Activated CD4-positive, alpha-beta T cell treated with anti-CD3 and anti-CD28 coated beads, Interleukin-2, amount 50 U/mL, for 48 hours (primary cell): ENCODE measurements around the gene TPSG1.
"Not testable (repeated sequence)": the region's sequence is repeated elsewhere in the genome, so short reads cannot be mapped to it uniquely, and the experiment has no call there.

ENCODE experiments used
- DNase-seq, 2 experiments: peaks; one replicate each; pipeline ENCODE4 v3.0.0-alpha.2; 2020

The TPSG1 gene

DNA sequence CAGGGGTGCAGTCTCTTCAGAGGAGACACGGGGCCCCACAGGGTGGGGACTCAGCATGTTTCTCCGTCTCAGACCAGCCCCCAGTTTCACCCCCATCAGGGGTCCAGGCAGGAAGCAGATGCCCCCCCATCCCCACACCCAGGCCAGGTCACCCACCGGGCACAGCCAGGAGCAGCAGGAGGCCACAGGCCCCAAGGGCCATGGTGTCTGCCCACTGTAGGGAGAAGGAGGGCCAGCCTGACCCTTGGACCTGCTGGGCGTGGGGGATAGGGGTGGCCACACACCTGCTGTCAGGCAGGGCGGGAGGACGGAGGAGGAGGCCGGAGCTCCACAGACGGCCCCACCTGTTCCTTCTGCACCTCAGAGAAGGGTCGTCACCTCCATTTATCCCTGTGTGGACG is at the start of gene TPSG1:
Gene TPSG1, minus strand, starts transcription at position 218 of the 401 bp plus-strand sequence. Its CDS starts 16 bp downstream, at position 202.
- no peak for DNase-seq

DNA sequence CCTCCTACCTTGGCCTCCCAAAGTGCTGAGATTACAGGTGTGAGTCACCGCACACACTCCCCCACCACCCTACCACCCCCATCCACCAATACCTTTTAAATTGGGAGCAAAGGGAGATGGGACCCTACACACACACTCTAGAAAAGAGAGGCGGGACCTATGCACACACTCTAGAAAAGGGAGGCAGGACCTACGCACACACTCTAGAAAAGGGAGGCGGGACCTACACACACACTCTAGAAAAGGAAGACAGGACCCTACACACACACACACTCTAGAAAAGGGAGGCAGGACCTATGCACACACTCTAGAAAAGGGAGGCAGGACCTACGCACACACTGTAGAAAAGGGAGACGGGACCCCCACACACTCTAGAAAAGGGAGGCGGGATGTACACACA is 49.7 kb upstream of the TPSG1 start:
- no peak for DNase-seq

DNA sequence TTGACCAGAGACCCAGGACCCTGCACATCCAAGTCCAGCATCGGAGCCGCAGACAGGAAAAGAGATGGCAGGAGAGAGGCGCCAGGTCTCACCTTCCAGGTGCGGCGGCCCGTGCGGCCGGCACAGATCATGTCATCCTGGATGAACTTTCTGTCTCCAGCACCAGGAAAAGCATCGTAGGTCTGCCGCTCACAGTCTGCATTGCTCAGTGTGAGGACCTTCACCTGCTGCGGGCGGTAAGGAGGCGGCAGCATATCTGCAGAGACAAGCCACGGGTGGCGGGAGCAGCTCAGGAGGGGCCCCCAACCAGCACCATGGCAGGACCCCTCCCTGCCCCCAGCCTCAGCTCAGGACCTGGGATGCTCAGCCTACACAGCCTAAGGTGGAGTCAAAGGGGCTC is 48.7 kb upstream of the TPSG1 start:
- DNase-seq = no peak

DNA sequence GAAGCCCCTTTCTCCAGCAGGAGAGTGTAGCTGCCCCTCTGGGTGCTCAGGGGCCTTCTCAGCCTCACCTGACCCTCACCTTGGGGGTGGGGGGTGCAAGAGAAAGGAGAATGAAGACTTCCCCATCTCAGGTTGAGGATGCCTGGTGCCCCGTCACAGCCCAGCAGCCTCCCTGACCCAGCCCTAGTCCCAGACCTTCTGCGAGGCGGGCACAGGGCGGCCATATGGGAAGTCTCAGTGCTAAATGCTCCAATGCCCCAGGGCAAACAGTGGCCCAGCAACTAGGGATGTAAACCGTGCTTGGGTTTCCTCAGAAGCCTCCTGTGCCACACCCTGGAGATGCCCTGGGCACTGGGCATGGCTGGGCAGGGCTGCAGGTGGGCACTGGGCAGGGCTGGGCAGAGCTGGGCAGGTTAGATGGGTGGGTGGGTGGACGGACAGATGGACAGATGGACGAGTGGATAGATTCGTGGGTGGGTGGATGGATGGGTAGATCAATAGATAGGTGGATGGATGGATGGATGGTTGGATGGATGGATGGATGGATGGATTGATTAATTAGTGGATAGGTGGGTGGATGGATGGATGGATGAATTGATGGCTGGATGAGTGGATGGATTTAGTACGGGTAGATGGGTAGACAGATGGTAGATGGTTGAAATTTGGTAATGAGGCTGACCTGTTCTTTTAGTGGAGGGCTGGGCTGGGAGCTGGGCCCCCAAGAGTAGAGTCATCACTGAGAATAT is 47.6 kb upstream of the TPSG1 start:
- no peak for DNase-seq

DNA sequence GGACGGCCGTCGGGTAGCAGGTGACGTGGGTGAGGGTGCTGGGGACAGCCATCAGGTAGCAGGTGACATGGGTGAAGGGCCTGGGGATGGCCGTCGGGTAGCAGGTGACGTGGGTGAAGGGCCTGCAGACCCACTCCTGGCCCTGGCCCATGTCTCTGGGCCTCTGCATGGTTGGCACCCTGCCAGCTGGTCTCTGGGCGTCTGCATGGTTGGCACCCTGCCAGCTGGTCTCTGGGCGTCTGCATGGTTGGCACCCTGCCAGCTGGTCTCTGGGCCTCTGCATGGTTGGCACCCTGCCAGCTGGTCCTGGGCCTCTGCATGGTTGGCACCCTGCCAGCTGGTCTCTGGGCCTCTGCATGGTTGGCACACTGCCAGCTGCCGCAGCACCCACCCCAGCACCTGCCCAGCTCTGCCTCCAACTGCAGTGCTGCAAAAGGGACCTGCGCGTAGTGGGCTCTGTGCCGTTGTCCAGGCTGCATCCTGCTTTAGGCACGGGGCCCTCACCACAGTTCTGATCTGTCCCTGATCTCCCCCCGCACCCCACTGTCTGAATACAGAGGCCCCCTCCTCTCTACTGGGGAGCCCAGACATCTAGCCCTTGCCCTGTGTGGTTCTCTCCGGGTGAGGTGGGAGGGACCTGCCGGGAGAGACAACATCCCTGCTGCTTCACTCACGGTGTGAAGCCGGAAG is 46.8 kb upstream of the TPSG1 start:
- not testable (repeated sequence) for DNase-seq

DNA sequence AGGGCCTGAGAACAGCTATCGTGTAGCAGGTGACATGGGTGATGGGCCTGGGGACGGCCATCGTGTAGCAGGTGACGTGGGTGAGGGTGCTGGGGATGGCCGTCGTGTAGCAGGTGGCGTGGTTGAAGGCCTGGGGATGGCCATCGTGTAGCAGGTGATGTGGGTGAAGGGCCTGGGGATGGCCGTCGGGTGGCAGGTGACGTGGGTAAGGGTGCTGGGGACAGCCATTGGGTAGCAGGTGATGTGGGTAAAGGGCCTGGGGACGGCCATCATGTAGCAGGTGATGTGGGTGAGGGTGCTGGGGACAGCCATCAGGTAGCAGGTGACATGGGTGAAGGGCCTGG is 46.3 kb upstream of the TPSG1 start:
- no peak for DNase-seq

DNA sequence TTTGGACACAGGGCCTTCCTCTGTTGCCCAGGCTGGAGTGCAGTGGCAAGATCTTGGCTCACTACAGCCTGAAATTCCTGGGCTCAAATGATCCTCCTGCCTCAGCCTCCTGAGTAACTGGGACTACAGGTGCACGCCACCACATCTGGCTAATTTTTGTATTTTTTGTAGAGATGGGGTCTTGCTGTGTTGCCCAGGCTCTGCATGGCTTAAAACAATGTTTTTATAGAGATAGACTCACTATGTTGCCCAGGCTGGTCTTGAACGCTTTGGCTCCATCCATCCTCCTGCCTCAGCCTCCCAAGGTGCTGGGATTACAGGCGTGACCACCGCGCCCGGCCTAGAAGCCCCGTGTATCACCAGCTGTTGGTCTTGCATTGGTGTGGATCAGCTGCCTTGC is 44.4 kb upstream of the TPSG1 start:
- not testable (repeated sequence) for DNase-seq

DNA sequence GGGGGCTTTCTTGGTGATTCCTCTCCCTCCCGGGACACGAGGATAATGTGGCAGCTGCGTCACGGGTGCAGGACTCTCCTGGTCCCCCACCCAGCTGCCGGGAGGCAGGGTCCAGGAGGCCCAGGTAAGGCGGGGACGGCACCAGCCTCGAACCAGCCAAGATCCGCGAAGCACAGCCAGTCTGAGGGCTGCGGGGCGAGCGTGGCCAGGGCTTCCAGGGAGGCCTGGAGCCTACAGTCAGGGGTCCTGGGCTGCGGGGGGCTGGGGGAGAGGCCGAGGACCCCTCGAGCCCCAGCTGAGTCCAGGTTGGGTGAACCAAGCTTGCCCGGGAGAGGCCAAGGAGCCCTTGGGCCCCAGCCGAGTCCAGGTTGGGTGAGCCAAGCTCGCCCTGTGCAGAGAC is 40.8 kb upstream of the TPSG1 start:
- no peak for DNase-seq

DNA sequence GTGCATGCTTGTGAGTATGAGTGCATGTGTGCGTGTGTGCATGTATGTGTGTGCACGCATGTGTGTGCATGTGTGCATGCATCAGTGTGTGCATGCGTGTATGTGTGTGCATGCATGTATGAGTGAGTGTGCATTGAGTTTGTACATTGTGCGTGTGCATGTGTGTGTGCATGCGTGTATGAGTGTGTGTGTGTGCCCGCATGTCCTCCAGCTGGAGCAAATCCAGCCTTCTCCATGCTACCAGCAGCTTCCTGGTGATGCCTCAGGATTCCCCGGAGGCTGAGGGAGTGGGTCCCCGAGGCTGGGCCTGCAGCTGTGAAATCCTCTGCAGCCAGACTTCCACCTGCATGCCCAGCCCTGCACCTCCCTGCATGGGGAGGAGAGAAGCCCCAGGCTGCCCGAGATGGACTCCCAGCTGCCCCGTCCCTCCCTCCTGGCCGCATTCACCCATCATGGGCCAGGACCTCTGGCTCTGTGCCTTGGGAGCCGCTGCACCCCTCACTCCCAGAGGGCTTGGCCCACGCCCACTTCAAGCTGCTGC is 40.1 kb upstream of the TPSG1 start:
- no peak for DNase-seq

DNA sequence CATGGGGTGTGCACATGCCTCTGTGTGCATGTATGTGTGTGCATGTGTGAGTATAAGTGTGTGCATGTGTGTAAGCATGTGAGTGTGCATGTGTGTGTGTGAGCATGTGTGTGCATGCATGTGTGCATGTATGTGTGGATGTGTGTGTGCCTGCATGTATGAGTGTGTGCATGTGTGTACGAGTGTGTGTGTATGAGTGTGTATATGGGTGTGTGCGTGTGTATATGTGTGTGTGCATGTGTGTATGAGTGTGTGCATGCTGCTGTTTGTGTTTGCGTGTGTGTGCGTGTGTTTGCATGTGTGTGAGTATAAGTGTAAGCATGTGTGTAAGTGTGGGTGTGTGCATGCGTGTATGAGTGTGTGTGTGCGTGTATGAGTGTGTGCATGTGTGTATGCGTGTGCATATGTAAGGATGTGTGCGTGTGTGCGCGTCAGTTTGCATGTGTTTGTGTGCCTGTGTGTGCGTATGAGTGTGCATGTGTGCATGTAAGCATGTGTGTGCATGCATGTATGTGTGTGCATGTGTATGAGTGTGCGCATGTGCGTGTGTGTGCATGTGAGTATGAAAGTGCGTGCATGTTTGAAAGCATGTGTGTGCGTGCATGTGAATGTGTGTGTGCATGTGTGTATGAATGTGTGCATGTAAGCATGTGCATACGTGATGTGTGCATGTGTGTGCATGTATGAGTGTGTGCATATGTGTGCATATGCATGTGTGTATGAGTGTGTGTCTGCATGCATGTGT is 39.4 kb upstream of the TPSG1 start:
- DNase-seq = no peak

DNA sequence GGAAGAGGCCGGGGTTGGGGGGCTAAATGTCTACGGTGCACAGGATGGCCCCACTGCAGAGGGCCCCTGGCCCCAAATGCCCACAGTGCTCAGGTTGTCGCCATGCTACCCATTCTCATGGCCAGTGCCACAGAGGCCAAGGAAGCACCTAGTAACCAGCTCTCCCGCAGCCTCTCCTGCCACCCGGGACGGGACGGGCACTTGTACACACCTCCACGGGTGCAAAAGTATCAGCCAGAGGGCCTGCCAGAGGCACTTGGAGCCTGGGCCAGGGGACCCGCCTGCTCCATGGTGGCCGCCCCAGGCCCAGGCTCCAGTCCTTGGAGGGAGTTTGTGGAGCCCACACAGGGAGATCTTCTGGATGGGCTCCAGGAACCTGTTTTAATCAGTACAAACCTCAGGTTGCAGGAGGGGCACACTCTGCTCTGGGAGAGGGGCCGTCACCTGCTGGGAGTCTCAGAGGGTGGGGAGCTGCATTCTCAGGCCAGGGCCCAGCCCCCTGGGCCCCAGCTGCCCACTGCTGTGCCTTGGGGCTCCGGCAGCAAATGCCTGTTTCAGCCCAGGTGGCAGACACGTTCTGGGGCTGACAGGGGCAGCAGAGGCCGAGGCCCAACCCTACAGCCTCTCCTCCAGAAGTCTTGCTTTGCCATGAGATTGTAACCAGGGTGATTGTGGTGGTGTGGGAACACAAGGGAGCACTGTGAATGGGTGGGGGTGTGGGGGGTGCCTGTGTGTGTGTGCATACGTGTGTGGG is 38.7 kb upstream of the TPSG1 start:
- no peak for DNase-seq

DNA sequence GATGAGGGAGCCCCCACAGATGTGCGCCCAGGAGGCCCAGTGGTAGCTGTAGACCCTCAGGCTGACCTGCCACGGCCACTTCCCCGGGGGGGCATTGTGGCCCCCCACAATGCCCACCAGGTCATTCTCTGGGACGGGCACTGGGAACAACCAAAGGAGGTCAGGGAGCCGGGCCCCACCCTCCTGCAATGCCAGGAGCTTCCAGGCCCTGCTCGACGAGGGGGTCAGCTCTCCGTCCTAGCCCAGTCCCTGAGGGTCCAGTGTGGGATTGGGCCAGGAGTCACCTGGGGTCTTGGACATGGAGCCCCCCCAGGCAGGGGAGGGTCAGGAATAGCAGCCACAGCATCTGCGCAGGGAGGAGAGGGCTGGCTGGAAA is 37.8 kb upstream of the TPSG1 start:
- DNase-seq = no peak

DNA sequence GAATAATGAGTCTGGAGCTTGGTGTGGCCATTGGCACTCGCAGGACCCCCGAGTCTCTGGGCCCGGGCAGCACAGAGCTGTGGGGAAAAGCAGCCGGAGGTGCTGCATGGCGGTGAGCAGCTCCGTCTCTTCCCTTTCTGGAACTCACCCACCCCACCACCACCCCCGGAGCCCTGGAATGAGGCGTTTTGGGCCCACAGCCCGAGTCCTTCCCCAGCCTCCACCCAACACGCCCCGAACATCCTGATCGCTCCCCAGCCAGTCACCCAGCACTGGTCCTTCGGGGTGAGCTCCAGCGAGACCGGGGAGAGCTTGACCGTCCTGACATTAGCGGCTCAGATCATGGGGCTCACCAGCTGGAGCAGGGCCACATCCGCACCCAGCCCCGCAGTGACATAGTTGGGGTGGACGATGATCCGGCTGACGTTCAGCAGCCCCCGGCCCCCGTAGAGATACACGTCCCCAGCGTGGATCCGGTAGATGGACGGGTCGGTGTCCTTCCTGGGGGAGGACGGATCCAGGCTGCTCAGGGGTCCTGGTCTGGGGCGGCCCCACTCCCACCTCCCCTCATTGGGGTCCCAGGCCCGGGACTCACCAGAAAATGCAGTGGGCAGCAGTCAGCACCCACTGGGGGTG is 37.3 kb upstream of the TPSG1 start:
- DNase-seq = no peak

DNA sequence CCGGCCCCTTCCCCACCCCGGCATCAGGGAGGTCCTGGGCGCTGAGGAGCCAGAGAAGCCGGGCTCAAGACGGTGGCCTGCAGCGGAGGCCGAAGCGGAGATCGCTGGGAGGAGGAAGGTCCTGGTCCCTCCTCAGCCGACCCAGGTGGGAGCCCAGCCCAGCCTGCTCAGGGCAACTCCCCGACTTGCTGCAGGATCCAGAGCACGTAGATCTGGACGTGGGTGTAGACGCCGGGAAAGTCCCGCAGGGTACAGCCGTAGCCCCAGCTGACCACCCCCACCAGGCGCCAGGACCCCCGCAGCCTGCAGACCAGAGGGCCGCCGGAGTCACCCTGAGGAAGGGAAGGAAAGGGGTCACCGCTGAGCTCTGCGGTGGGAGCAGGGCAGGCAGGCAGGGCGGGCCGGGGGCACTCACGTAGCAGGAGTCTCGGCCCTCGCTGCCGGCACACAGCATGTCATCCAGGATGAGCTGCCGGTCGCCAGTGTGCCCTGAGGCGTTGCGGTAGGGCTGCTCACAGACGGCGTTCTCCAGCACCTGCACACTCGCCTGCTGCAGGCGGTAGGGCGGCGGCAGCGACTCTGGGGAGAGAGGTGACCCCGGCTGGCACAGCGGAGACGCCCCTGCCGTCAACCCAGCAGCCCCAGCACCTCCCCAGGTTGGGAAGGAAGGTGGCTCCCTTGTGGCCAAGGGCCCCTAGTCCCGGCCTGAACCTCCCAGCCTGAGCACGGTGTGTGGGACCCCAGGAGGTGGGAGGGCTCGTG is 36.2 kb upstream of the TPSG1 start:
- DNase-seq = peak in 1 of 2 experiments; percentile 12

DNA sequence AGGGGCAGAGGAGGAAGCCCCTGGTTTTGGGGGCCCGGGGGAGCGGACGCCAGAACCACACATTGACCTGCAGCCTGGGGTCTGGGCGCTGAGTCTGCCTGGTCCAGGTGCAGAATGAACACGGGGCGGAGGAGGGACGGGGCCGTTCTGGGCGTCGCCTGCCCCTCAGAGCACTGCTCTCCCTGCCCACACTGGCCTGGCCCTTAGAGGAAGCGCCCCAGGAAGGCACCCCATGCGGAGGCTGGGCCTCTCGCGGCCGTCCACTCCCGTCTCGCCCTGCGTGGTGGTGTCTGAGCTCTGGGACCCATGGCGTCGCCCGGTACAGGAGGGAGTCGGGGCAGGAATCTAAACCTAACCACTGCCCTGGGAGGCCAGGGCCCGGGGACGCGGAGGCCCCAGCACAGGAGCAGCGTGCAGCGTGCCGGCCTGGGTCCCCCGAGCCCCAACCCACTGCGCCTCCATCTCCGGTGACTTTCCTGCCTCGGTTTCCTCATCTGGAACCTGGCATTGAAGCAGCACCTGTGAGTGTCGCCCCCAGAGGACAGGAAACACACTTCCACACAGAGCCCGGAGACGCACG is 35.1 kb upstream of the TPSG1 start:
- DNase-seq = no peak

DNA sequence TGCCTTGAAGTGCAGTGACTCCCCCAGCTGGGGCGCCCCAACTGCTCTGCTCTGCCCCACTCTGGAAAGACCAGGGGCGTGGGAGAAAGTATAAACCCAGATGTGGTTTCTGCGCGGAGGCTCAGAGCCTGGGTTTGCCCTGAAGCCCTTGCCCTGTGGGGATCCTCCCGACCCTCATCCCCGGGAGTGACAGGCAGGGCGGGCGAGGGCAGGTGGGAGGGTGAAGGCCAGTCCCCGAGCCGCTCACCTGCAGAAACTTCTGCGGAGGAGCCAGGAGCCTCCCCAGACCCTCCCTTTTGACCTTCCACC is 34.6 kb upstream of the TPSG1 start:
- DNase-seq = no peak

DNA sequence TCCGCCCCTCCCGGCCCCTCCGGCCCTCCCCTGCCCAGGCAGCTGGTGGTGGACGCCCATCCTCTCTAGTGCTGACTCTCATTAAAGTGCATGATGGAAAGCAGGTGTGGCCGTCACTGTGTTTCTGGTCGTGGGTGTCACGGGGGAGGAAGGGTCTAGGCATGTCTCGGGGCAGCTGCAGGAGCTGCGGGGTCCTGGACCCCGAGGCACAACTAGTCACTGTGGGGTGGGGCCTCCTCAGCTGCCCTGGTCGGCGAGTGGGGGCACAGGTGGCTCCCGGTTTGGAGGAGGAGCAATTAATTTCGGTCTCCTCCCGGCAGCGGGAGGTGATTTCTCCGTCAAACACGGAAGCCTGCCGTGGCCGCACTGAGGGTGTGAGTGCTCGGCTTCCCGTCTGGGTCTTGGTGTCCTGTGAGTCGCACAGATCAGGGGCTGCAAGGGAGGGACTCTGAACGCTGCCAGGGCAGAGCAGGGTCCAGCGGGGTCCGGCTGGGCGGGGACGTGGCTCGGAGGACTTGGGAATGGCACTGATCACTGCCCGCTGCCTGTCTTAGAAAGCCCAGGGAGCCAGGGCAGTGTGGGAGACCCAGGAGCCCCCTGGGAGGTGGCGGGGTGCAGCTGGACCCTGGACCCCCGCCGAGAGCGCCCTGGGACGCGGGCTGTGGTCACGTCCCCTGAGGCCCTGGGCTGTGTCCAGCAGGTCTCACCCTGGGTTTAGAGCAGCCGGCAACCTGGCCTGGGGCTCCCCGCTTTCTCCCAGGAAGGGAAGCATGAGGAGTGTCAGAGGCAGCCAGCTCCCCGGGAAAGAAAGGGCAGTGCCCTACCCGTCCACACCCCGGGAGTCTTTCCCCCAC is 34.1 kb upstream of the TPSG1 start:
- no peak for DNase-seq

DNA sequence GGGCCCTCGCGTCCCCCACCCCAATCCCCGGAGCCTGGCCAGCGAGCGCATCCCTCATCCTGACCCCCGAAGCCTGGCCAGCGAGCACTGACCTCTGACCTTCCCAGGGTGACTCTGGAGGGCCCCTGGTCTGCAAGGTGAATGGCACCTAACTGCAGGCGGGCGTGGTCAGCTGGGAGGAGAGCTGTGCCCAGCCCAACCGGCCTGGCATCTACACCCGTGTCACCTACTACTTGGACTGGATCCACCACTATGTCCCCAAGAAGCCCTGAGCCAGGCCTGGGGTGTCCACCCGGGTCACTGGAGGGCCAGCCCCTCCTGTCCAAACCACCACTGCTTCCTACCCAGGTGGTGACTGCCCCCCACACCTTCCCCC is 33.1 kb upstream of the TPSG1 start:
- no peak for DNase-seq

DNA sequence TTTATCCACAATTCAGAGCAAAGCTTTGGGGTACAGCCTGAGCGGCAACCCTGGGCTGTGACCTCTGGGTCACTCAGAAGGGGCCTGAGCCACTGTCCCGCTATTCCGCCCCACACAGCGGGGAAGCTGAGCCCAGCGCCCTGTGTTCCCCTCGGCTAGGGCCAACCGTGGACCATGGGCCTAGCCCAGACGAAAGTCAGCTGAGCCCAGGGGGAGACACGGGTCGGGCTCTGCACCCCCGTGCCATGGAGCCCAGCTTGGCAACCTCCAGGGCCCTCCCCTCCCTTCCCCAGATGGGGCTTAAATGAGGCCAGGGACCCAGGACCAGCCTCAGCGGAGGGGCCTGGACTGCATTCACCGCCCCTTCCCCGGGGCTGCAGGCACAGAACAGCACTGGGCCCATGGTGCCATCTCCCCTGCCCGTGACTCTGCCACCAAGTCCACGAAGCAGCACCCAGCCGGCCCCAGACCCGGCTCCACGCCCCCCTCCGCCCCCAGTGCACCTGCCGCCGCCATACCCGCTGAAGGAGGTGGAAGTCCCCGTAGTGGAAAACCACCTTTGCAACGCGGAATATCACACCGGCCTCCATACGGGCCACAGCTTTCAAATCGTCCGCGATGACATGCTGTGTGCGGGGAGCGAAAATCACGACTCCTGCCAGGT is 32.6 kb upstream of the TPSG1 start:
- DNase-seq = no peak

DNA sequence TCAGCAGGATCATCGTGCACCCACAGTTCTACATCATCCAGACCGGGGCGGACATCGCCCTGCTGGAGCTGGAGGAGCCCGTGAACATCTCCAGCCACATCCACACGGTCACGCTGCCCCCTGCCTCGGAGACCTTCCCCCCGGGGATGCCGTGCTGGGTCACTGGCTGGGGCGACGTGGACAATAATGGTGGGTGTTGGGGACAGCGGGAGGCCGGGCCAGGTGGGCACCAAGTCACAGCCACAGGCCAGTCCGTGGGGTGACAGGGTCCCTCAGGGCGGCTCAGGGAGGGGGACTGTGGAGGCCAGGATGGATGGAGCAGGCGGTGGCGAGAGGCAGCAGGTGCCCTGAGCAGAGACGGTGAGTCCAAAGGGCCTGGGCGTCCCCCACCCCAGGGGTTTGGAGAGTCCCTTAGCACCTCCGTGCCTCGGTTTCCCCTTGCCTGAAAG is 31.8 kb upstream of the TPSG1 start:
- no peak for DNase-seq
